Measurements from ENCODE around the gene PECR.

PECR gene

DNA sequence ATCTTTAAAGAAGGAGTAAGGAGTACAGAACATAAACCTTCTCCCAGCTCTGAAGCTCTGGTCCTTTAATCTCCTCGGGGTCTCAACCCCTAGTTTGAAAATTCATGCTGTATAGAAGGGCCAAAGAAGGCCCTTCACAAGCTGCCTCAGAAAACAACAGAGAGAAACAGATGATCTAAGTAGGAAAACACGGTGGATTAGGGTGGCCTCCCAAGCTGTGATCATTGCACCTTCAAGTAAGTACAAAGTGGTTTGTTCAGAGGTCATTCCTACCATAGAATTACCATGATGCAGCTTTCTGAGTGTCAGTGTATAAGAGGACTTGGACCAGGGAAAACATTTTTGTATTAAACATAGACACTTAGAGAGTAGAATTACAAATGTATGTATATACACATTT lies 11.0 kb upstream of the PECR start:
- no peak for TF ChIP-seq CTCF (IDR thresholded peaks at IDR 0.05; ENCODE audit: low read depth, low read length, missing control alignments)
- no peak overlapping the region for H3K4me3 ChIP-seq (ENCODE audit: low read depth, low read length)
- DNase-seq (ENCODE audit: low read depth), result no peak

DNA sequence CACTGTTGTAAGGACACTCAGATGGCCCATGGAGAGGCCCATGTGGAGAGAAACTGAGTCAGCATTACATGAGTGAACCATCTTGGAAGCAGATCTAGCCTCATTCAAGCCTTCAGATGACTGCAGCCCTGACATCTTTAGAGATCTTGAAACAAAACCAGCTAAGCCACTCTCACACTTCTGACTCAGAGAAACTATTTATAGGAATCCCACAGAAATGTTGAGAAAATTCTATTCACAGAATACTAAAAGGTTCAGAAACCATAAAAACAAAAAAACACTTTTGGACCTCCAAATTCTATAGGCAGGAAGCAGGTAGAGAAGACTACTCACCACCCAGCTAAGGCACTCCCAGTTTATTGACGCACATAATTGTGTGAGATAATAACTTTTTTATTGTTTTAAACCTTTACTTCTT lies 8.8 kb upstream of the PECR start:
- TF ChIP-seq CTCF (IDR thresholded peaks at IDR 0.05; ENCODE audit: low read depth, low read length, missing control alignments), result no peak
- no peak overlapping the region for H3K4me3 ChIP-seq (ENCODE audit: low read depth, low read length)
- no peak for DNase-seq (ENCODE audit: low read depth)

GRCh38 chr2:216086207-216086893 lies 4.7 kb upstream of the PECR start:
- no peak overlapping the region for H3K4me3 ChIP-seq (ENCODE audit: low read depth, low read length)
- TF ChIP-seq CTCF (IDR thresholded peaks at IDR 0.05; ENCODE audit: low read depth, low read length, missing control alignments), result no peak
- DNase-seq (ENCODE audit: low read depth), result no peak

DNA sequence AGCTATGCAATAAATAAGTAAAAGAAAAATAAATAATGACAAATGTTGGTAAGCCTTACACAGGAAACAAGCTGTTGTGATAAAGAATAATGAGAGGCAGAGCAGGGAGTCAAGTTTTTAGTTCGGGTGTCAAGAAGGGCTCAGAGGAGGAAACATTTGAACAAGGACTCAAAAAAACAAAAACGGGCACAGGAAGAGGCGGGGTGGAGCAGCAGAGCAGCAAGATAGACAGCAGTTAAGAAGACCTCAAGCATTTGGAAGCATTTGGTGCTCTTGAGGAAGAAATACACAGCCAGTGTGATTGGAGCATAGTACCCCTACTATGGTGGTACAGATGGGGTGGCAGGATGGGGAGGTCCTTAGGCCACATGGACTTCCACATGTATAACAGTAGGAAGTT lies 2.9 kb upstream of the PECR start:
- no peak for DNase-seq (ENCODE audit: low read depth)
- TF ChIP-seq CTCF (IDR thresholded peaks at IDR 0.05; ENCODE audit: low read depth, low read length, missing control alignments), result no peak
- H3K4me3 ChIP-seq (ENCODE audit: low read depth, low read length), result no peak overlapping the region

DNA sequence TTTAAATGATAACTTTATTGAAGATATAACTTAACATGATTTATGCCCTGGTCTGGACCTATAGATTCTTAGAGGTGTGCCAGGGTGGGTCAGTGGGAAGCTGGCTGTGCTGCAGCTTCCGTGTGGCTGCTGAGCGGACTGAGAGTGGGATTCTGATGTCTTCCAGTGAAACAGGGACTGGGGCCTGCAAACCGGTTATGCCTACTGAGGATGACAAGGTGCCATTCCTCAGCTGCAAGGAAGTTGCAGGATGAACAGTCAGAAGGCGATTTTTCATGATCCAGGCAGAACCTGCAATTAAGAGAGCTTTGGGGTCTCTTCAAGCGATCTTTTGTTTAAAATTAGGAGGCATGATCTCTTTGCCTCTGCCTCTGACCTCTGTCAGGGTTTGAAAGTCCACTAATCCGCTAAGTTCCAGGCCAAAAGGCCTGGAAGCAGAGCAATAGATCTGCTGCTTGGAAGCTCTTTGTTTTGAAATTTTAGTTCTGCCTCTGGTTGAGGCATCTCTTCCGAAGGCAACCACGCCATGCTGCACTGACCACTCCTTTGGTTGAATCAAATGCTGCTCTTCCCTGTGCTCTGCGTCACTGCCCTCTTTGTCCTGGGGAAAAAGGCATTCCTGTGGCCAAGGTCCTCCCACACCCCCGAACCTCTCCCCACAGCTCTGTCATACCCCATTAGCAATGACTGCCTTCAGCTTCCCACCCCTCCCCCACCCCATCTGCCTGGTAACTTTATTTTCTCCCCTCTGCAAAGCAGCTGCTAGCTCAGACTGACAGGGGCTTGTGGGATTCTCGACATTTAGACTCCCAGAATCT lies 2.1 kb upstream of the PECR start:
- no peak overlapping the region for H3K4me3 ChIP-seq (ENCODE audit: low read depth, low read length)
- no peak for TF ChIP-seq CTCF (IDR thresholded peaks at IDR 0.05; ENCODE audit: low read depth, low read length, missing control alignments)
- DNase-seq (ENCODE audit: low read depth), result no peak

GRCh38 chr2:216082805-216083204 lies 1.2 kb upstream of the PECR start:
- no peak overlapping the region for H3K4me3 ChIP-seq (ENCODE audit: low read depth, low read length)
- no peak for DNase-seq (ENCODE audit: low read depth)

More at GRCh38 chr2:216082805-216083204, 1.2 kb upstream of the PECR start:
- TF ChIP-seq CTCF (IDR thresholded peaks at IDR 0.05; ENCODE audit: low read depth, low read length, missing control alignments), result no peak
